ENCODE measurements around the gene PCDHB3.
"Not testable (repeated sequence)": the region's sequence is repeated elsewhere in the genome, so short reads cannot be mapped to it uniquely, and the experiment has no call there.

PCDHB3 gene

GRCh38 chr5:141121563-141121962 lies 21.3 kb downstream of the PCDHB3 start, which contains the start of gene PCDHB4:
TSS of gene PCDHB4 (plus strand) at chr5:141121818. CDS start at chr5:141121999, 181 bp downstream.
- no peak within 1 kb of the TSS for H3K4me3 ChIP-seq (ENCODE audit: low read length)
- TF ChIP-seq CTCF (IDR thresholded peaks at IDR 0.05; ENCODE audit: insufficient read depth, low read depth, low read length, missing control alignments) = peak; percentile 18
- DNase-seq (ENCODE audit: low read depth) = no peak

- H3K4me3 ChIP-seq (ENCODE audit: low read length) = no peak overlapping the region
- no peak for DNase-seq (ENCODE audit: low read depth)
- no peak for TF ChIP-seq CTCF (IDR thresholded peaks at IDR 0.05; ENCODE audit: insufficient read depth, low read depth, low read length, missing control alignments)
Observed at GRCh38 chr5:141121985-141122384, 21.7 kb downstream of the PCDHB3 start.

- H3K4me3 ChIP-seq (ENCODE audit: low read length); DNase-seq (ENCODE audit: low read depth): not testable (repeated sequence)
Observed at GRCh38 chr5:141123396-141124135, 23.3 kb downstream of the PCDHB3 start.

- H3K4me3 ChIP-seq (ENCODE audit: low read length) = no peak overlapping the region
- DNase-seq (ENCODE audit: low read depth) = no peak
- TF ChIP-seq CTCF (IDR thresholded peaks at IDR 0.05; ENCODE audit: insufficient read depth, low read depth, low read length, missing control alignments) = no peak
Observed at GRCh38 chr5:141127305-141127704, 27.0 kb downstream of the PCDHB3 start.

GRCh38 chr5:141135030-141135717 lies 34.9 kb downstream of the PCDHB3 start, which contains the start of gene PCDHB5:
TSS of gene PCDHB5 (plus strand) at chr5:141135206. CDS start at chr5:141135435, 229 bp downstream.
- TF ChIP-seq CTCF (IDR thresholded peaks at IDR 0.05; ENCODE audit: insufficient read depth, low read depth, low read length, missing control alignments) = peak; percentile 36
- peak within 1 kb of the TSS; percentile 14 for H3K4me3 ChIP-seq (ENCODE audit: low read length)
- DNase-seq (ENCODE audit: low read depth) = peak; percentile 3

- no peak for TF ChIP-seq CTCF (IDR thresholded peaks at IDR 0.05; ENCODE audit: insufficient read depth, low read depth, low read length, missing control alignments)
- no peak for DNase-seq (ENCODE audit: low read depth)
- H3K4me3 ChIP-seq (ENCODE audit: low read length) = no peak overlapping the region
Observed at GRCh38 chr5:141135718-141136266, 35.5 kb downstream of the PCDHB3 start.

GRCh38 chr5:141137346-141137745 lies 37.1 kb downstream of the PCDHB3 start:
- not testable (repeated sequence) for DNase-seq (ENCODE audit: low read depth); H3K4me3 ChIP-seq (ENCODE audit: low read length)

All from epithelial cell of esophagus (primary cell).